ENCODE results near the gene LENG9. TPM values are rescaled to one million over a fixed set of nuclear protein-coding genes. Genes with fewer than 3 reads are reported as not detected.

Gene LENG9
- total and polyA plus RNA-seq, 2 of the 13 experiments (the other 11 are each of a cell fraction or from before 2014, with no cell fraction given): 0.75 to 2.9 TPM

DNA sequence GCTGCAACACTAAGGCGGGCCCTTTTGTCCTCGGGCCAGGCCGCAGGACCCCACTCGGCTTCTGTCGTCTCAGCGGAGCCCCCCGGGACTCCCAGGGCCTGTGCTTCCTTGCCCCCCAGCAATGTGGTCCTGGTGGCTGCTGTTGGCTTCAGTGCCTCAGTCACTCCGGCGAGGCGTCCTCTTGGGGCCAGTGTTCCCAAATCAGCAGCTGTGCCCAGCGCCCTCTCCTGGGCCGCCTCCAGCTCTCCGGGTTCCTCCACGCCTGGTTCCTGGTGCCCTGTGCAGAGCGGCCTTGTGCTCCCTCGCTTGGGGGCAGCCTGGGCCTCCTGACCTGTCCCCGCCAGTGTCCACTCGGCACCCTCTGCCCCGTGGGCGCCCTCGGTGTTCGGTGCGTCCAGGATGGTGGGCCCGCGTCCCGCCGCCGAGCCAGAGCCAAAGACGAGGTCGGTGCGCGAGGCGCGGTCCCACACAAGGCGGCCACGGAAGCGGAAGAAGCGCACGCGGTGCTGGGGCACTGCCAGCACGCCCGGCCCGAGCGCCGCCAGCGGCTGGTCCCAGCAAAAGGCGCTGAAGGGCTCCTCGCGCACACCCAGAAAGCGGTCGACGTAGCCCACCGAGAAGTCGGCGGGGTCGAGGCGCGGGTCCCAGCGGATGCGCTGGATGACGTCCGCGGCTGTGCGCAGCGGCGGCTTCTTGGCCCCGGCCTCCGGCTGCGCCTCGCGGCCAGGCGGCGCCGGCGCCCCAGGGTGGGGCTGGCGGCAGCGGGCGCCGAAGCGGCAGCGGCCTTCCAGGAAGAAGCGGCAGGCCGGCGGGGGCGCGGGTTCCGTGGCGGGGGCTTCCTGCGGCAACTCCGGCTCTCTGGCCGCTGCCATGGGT, 685 bp downstream of the LENG9 start (continued):
- TF ChIP-seq ZNF770 (CRISPR knock-in tag; IDR thresholded peaks at IDR 0.05) (no peak; the same call in none of the 2 replicates), SMARCC2 (IDR thresholded peaks at IDR 0.05) (no peak), MBD4 (IDR thresholded peaks at IDR 0.05; ENCODE audit: borderline replicate concordance, low read length) (no peak), ZNF703 (CRISPR knock-in tag; IDR thresholded peaks at IDR 0.05; ENCODE audit: borderline replicate concordance) (peak; percentile 60; the same call in 1 of the 2 replicates), ZNF570 (CRISPR knock-in tag; IDR thresholded peaks at IDR 0.05; ENCODE audit: borderline replicate concordance) (no peak), ZNF234 (CRISPR knock-in tag; conservative IDR thresholded peaks at IDR 0.05) (peak; percentile 78; the same call in 1 of the 2 replicates), XBP1 (CRISPR knock-in tag; IDR thresholded peaks at IDR 0.05) (no peak), HMG20A (CRISPR knock-in tag; IDR thresholded peaks at IDR 0.05; ENCODE audit: borderline replicate concordance) (no peak), TP53 (CRISPR knock-in tag; conservative IDR thresholded peaks at IDR 0.05) (no peak; the same call in 1 of the 2 replicates), ATAD3A (CRISPR knock-in tag; IDR thresholded peaks at IDR 0.05) (0 out of 2 replicates have a peak, but pooled peaks have one; percentile 58), ZNF672 (CRISPR knock-in tag; IDR thresholded peaks at IDR 0.05) (no peak), ZNF616 (CRISPR knock-in tag; IDR thresholded peaks at IDR 0.05; ENCODE audit: low read depth) (peak; percentile 86), ZNF256 (CRISPR knock-in tag; conservative IDR thresholded peaks at IDR 0.05) (no peak), BORCS8-MEF2B (CRISPR knock-in tag; IDR thresholded peaks at IDR 0.05) (no peak), NR3C1 (CRISPR knock-in tag; IDR thresholded peaks at IDR 0.05) (no peak), IRF2 (CRISPR knock-in tag; IDR thresholded peaks at IDR 0.05) (no peak; the same call in 1 of the 2 replicates), BRCA1 (CRISPR knock-in tag; IDR thresholded peaks at IDR 0.05) (no peak), ZNF776 (CRISPR knock-in tag; IDR thresholded peaks at IDR 0.05) (peak; percentile 81), SALL2 (CRISPR knock-in tag; IDR thresholded peaks at IDR 0.05) (no peak), CCAR2 (optimal IDR thresholded peaks at IDR 0.05; ENCODE audit: low read depth, low read length) (no peak)
- TF ChIP-seq, protein P1, sequence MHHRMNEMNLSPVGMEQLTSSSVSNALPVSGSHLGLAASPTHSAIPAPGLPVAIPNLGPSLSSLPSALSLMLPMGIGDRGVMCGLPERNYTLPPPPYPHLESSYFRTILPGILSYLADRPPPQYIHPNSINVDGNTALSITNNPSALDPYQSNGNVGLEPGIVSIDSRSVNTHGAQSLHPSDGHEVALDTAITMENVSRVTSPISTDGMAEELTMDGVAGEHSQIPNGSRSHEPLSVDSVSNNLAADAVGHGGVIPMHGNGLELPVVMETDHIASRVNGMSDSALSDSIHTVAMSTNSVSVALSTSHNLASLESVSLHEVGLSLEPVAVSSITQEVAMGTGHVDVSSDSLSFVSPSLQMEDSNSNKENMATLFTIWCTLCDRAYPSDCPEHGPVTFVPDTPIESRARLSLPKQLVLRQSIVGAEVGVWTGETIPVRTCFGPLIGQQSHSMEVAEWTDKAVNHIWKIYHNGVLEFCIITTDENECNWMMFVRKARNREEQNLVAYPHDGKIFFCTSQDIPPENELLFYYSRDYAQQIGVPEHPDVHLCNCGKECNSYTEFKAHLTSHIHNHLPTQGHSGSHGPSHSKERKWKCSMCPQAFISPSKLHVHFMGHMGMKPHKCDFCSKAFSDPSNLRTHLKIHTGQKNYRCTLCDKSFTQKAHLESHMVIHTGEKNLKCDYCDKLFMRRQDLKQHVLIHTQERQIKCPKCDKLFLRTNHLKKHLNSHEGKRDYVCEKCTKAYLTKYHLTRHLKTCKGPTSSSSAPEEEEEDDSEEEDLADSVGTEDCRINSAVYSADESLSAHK (CRISPR knock-in tag; IDR thresholded peaks at IDR 0.05; ENCODE audit: borderline replicate concordance): no peak
- TF ChIP-seq, protein P2, sequence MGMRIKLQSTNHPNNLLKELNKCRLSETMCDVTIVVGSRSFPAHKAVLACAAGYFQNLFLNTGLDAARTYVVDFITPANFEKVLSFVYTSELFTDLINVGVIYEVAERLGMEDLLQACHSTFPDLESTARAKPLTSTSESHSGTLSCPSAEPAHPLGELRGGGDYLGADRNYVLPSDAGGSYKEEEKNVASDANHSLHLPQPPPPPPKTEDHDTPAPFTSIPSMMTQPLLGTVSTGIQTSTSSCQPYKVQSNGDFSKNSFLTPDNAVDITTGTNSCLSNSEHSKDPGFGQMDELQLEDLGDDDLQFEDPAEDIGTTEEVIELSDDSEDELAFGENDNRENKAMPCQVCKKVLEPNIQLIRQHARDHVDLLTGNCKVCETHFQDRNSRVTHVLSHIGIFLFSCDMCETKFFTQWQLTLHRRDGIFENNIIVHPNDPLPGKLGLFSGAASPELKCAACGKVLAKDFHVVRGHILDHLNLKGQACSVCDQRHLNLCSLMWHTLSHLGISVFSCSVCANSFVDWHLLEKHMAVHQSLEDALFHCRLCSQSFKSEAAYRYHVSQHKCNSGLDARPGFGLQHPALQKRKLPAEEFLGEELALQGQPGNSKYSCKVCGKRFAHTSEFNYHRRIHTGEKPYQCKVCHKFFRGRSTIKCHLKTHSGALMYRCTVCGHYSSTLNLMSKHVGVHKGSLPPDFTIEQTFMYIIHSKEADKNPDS (CRISPR knock-in tag; IDR thresholded peaks at IDR 0.05): 0 out of 2 replicates have a peak, but pooled peaks have one; percentile 23

Data from HepG2 (cell line).